ENCODE data around the gene IL16. TPM values are rescaled to one million over a fixed set of nuclear protein-coding genes. Genes with fewer than 3 reads are reported as not detected.
A peak's percentile ranks its signal among the peaks of the same experiment; 100 is the strongest.

The IL16 gene
- total RNA-seq, 1 experiment from 2014 or later = not detected

DNA sequence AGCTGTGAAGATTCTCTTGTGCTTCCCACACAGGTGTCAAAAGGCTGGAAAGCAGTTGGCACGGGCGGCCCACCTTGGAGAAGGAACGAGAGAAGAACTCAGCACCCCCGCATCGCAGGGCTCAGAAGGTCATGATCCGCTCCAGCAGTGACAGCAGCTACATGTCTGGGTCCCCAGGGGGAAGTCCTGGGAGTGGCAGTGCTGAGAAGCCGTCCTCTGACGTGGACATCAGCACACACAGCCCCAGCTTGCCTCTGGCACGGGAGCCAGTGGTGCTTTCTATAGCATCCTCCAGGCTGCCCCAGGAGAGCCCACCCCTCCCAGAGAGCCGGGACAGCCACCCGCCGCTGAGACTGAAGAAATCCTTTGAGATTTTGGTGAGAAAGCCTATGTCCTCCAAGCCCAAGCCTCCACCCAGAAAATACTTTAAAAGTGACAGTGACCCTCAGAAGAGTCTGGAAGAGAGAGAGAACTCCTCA, 95.9 kb downstream of the IL16 start:
- DNase-seq (ENCODE audit: low read depth) = no peak

DNA sequence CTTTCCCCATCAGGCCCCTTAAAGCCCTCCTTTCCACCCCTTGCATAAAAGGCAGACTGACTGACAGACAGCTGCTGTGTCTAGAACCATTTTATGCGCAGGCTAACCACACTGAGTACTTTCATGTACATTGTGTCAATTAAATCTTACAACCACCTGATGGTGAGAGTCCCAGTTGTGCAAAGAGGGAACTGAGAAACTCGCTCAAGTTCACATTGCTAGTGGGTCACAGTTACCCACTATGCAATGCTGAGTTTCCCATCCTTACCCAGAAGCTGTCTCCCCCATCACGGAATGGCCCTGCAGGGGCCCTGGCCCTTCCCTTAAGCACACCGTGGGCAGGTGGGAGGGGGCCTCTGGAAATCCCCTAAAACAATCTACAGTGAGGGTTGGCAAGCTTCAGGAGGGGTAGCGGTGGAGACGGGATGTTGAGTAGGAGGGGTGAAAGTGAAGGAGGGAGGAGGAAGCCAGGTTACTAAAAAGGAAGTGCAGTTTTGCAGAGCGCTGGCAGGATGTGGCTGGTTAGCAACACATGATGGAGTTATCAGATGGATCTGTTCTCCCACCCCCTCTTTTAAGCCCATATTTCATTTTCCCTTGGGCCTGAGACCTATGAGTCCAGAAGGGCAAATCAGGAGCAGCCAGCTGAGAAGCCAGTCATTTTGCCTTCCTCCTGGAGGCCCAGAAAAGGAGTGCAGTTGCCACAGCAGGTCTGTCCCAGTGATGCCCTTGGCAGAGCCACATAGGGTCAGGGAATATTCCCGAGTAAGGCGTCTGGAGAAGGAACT, 97.2 kb downstream of the IL16 start:
- DNase-seq (ENCODE audit: low read depth) = no peak

DNA sequence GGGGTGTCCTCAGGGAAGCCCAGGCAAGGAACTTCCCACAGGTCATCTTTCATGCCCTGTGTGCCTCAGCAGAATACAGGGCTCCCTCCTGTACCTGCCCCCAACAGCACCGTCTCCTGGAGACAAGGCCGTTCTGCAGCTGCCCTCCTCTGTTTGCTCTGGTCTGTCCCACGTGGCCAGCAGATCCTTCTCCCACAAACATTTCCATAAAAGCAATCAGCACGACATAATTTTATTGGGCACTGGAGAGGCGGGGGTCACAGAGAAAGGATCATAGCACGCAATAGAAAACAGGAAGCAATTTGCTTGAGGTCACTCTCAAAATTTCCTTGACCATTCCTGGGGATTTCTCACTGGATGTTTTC, 97.8 kb downstream of the IL16 start:
- DNase-seq (ENCODE audit: low read depth) = no peak

DNA sequence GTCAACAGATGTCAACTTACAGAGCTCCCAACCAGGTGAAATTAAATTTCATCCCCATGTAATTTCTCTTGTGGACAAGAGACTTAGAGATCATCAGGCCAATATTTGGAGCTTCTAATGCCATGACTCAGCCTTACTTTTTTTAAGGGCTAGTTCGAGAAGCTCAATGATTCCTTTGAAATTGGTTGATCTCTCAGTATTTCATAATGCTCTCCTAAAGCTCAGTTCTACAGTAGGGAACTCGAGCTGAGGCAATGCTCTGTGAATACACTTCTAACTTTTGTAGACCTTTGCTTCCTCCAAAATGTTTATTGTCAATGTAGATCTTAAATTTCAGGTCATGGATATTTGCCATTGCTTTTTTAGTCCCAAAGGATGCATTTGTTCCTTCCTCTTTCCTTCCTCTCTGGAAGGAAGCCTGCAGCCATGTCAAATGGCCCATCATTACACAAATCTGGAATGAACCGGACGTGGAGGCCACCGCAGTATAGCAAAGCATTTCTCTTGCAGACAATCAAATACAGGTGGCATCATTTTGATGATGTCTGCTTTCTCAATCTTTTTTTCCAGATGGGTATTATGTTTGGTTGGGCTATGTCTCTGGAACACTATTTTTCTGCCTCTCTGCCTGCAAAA, 98.9 kb downstream of the IL16 start:
- no peak for DNase-seq (ENCODE audit: low read depth)

DNA sequence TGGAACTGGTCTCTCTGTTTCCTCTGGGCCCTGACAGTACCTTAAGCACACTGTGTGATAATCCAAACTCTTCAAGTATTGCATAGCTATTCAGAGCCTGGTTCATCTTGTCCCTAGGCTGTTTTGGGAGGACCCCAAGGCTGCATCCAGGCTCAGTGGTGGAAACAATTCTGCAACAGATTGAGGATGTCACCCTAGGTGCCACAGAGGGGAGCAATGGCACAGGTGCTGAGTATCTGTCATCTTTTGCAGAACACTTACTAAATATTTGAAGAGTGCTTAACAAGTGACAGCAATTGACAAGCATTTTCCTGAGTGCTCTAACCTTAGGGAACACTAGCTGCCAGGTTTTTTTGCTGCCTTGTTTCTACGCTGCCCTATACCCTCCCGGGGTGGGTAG, 99.5 kb downstream of the IL16 start:
- DNase-seq (ENCODE audit: low read depth) = no peak

DNA sequence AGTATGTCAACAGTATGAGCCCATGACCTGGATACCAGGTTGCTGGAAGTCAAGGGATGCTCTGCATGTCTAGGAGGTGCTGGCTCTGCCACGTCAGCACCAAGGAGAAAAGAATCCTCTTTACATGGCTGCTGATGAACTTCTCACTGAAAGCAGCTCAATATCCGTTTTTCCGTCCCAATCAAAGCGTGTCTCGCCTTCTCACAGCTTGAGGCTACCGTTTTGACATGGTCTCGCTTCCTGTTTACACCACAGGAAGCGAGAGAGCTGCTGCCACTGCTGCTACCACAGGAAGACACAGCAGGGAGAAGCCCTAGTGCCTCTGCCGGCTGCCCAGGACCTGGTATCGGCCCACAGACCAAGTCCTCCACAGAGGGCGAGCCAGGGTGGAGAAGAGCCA, 100.0 kb downstream of the IL16 start:
- no peak for DNase-seq (ENCODE audit: low read depth)

DNA sequence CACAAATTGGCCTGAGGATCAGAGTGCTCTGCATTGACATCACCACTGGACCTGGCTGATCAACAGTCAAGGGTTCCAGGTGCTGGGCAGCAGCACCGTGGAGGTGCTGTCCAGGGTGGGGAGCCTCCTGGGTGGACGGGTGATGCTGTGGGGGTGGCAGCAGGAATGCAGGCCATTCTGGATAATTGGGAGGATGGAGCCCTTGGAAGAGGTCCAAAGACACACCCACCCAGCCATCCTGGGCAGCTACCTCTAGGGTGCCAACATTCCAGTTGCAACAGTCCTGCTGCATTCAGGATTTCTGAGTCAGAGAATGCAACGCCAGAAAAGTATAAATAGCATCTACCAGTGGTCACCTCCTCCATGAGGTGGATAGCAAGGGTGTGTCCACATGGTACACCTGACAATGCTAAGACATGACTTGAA, 100.5 kb downstream of the IL16 start:
- peak; percentile 10 for DNase-seq (ENCODE audit: low read depth)

DNA sequence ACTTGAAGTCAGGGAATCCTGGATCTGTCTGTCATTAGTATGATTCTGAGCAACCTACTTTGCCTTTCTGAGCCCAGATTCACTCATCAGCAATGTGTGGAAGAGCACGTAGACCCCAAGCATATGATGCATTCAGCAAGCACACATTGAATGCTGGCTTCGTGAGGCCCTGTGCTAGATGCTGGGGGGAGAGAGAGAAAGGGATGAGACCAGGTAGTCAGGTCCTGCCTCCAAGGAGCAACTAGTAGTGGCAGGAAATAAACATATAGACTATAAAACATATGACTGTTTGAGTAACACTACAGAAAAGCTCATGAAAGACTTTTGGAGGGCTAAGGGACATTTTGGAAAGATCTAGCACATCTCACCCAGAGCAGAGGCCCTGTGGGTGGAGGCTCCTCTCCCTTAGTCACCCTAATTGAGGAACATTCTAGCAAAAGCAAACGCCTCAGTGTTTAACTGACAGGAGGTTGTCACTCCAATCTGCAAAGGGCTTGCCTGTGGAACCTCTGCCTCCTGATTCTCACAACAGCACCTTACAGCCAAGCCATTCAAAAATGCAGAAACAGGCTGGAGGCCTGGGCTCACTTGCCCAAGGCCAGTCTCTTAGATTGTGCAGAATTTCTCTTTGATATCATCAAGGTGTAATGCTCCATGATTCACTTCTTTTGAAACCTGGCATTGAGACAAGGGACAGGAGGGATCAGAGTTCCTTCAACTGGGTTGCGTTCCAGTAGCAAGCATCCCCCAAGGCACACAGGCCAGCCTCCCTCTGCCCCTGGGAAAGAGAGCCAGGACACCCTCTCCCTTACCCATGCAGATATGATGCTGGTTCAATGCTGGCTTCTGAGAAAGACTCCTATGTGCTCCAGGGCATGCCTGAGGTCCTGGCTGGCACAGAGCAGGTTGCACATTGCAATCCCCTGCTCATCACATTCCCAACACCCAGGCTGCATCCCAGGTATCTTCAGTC, 101.2 kb downstream of the IL16 start:
- no peak for DNase-seq (ENCODE audit: low read depth)

DNA sequence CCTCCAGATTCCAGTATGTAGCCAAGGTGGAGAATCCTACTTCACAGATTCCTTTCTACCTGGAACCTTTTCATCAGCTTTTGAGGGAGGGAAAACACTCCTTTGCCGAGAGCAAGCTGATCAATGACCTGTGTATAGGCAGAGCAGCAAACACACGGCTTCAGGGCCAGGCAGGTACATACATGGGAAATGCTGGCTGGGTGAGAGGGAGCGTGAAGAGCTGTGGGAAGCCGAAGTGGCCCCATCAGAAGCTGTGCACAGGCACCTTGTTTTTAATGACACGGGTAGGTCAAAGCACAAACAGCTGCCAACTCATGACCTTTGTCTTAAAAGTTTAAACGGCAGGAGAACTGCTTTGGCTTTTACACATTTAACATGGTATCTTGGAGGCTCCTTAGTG, 101.9 kb downstream of the IL16 start:
- no peak for DNase-seq (ENCODE audit: low read depth)

DNA sequence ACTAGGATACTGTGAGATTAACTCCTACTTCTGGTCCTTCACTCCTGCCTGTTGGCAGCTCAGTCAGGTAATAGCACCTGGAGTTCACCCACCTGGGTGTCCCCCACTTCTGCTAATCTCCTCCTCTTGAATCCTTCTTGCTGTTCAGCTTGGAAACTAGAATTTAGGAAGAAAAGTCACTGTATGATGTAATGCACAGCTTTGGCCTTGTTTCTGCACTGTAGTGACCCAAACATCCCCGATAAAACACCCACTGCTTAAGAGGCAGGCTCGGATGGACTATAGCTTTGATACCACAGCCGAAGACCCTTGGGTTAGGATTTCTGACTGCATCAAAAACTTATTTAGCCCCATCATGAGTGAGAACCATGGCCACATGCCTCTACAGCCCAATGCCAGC, 102.5 kb downstream of the IL16 start:
- DNase-seq (ENCODE audit: low read depth) = no peak

DNA sequence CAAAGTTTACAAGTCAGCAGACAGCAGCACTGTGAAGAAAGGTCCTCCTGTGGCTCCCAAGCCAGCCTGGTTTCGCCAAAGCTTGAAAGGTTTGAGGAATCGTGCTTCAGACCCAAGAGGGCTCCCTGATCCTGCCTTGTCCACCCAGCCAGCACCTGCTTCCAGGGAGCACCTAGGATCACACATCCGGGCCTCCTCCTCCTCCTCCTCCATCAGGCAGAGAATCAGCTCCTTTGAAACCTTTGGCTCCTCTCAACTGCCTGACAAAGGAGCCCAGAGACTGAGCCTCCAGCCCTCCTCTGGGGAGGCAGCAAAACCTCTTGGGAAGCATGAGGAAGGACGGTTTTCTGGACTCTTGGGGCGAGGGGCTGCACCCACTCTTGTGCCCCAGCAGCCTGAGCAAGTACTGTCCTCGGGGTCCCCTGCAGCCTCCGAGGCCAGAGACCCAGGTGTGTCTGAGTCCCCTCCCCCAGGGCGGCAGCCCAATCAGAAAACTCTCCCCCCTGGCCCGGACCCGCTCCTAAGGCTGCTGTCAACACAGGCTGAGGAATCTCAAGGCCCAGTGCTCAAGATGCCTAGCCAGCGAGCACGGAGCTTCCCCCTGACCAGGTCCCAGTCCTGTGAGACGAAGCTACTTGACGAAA, 103.1 kb downstream of the IL16 start:
- DNase-seq (ENCODE audit: low read depth) = no peak

DNA sequence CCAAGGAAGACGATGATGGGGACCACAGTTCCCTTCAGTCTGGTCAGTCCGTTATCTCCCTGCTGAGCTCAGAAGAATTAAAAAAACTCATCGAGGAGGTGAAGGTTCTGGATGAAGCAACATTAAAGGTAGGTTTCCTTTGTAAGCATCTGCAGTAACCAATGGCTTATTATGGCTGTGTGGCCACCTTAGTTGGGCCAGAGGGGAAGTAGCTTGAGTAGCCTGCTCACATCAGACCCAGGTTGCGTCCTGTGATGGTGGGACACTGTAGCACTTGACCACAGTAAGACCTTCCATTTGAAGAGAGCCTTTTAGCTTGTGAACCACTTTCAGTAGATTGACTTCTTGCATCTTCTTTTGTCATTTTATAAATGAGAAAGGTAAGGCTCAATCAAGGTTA, 104.7 kb downstream of the IL16 start:
- no peak for DNase-seq (ENCODE audit: low read depth)

DNA sequence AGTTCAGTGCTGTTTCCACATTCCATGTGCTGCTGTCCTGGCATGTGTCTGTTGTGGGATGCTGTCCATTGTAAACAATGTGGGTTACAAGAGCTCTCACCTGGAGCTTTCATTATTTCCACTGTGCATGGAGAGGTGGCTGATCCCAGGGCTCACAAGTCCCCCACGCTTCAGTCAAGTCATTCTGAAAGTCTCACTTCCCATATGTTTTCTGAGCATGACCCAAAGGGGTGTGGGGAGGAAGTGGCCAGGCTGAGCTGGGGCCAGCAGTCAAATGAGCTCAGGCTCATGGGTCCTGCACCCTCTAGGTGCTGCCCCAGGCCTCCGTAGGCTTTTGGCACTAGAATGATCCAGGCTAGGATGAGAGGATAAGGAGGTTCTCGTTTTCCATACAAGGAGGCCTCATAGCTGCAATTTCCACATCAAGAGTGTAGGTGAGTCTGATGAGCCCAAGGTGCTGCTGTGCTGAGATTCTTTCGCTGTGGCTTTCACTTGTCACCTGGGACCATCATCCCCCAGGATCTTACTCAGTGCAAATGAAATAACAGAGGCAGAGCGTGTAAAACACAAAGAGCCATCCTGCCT, 105.2 kb downstream of the IL16 start:
- no peak for DNase-seq (ENCODE audit: low read depth)

DNA sequence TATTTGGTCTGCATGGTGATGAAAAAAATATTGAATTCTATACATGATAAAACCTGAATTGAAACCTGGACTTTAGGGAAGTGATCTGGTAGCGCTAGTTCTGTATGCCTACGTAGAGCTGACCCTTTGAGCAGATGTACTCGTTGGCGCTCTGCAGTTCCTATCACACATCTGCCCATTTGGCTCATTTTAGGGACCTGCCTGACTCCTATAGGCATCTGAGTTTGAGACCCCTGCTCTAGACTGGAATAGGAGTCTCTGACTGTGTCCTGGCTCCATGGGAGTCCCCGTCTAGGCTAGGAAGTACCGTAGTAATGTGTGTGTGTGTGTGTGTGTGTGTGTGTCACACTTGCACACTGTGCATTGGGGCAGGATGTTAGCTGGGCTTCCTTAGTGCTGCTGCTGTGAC, 106.0 kb downstream of the IL16 start:
- no peak for DNase-seq (ENCODE audit: low read depth)

DNA sequence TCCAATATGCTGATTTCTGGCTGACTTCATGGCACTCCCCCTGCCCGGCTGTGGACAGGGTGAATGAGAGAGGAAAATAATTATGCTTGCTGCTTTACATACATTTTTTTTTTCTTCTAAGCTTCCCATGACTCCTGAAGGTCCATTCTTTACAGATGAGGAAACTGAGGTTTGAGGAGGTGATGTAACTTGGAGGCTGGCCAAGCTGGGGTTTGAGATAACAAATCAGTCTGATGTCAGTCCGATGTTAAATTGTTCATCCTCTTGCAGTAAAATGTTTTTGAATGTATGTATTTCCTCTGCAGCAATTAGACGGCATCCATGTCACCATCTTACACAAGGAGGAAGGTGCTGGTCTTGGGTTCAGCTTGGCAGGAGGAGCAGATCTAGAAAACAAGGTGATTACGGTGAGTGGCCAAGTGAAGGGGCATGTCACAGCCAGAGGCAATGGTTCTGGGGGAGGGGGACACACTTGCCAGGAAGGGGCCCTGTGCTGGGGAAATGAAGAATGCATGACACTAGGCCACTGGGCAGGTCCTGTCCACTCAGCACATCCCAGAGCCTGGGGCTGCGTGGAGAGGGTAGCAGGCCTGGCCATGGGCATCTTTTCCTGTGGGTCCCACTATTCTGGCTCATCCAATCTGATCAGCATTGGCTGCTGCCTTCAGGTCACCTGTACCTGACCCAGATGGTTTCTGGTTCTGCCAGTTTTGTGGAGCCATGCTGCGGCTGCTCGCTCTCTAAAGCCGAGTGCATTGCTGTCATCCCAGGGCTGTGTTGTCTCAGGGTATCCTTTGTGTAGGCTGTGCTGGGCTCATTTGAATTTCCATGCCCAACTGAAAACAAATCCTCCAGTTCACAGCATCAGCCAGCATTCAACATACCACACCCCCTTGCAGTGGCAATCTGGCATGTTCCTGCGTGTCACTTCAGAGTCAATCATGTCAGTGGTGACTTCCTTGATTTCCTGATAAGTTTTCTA, 106.9 kb downstream of the IL16 start:
- DNase-seq (ENCODE audit: low read depth) = no peak

DNA sequence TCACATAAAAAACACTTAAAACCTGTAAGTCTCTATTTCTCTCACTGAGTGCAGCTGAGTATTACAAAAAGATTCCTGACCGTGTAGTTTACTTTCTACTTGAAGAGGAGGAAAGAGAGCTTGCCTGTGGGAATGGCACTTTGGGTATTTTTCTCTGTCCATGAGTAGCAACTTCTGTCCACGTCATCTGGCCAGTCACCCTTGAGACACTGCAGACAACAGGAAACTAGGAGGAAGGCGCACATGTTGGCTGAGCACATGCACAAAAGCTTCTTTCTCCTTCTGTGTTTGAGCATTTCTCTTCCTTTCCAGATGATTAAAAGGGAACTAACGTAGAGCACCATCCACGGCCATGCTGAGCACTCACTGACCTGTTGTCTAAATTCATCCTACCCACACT, 107.5 kb downstream of the IL16 start:
- DNase-seq (ENCODE audit: low read depth) = peak; percentile 28

DNA sequence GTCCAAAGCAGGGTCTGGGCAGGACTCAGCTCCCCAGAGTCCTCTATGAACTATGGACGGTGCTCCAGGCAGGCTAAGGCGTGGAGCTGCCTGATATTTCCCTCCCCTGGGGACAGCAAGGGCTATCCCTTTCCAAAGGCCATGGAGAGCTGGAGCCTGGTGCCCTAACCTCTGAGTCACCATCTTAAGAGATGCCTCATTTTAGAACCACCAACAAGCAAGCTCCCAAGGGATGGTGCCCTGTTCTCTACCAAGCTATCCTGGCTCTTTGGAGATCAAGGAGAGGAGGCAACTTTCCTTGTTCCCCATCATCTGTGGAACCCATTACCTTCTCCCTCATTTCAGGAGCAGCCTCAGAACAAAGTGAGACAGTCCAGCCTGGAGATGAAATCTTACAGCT, 111.6 kb downstream of the IL16 start:
- peak; percentile 78 for DNase-seq (ENCODE audit: low read depth)

DNA sequence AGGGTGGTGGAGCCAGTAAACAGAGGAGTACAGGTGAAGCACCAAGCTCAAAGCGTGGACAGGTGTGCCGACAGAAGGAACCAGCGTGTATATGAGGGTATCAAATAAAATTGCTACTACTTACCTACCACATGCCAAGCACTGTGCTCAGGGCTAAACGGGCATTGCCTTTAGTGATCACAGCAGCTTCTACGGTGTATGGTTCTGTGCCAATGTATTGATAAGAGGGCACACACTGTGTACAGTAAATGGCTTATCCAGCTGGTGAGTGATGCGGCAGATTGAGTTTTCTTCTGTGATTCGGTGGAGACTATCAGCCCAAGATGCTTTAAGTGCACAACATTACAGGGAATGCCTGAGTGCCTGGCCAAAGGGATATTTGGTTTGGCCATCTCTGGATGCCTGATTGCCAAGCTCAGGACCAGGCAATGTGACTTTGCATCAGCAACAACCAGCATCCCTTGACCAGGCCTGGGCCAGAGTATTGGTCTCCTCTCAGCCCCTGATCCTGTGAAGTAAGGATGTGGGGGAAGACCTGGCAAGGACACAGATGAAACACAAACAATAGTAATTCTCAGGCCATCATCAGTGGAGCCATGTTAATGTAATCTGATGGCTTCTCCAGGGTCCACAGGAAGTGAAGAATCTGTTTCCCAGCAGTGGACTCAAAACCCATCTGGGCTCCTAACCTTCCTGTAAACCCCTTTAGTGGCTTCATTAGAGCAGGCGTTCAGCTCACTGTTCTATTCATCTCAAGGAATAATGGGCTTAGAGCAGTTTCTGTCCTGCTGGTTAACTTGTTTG, 113.2 kb downstream of the IL16 start:
- no peak for DNase-seq (ENCODE audit: low read depth)

DNA sequence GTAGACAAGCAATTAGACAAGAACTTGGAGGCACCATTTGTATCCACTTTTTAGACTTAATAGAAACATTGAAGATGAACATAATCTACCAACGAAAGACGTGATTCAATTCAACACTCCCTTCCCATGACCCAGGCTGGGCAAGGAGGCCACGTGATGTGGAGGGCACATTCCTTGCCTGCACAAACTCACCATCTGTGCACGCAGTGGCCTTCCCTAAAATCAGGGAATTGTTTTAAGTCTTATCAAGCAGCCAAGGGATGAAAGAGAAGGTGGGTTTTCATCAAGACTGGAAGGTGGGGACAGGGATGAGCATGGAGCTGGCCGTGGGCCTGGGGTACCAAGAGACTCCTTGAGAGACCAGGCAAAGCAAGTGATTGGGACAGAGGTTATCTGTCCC, 113.8 kb downstream of the IL16 start:
- DNase-seq (ENCODE audit: low read depth) = no peak
